HG03066 (cell line): ENCODE measurements around the gene PGC.

Source experiments
- ATAC-seq: cut with Tn5 transposase; IDR thresholded peaks from one replicate; pipeline ENCODE4 v1.9.1; 2021; ENCODE audit warnings: low read depth; ENCODE audit not compliant: unreplicated experiment

PGC gene

GRCh38 chr6:41687501-41688175 lies 59.6 kb downstream of the PGC start:
- no peak for ATAC-seq
